Measurements from ENCODE around the gene ZNF343. TPM values are rescaled to one million over a fixed set of nuclear protein-coding genes. Genes with fewer than 3 reads are reported as not detected.

The ZNF343 gene
- total RNA-seq, 2 experiments from 2014 or later: 5.0 to 5.1 TPM

DNA sequence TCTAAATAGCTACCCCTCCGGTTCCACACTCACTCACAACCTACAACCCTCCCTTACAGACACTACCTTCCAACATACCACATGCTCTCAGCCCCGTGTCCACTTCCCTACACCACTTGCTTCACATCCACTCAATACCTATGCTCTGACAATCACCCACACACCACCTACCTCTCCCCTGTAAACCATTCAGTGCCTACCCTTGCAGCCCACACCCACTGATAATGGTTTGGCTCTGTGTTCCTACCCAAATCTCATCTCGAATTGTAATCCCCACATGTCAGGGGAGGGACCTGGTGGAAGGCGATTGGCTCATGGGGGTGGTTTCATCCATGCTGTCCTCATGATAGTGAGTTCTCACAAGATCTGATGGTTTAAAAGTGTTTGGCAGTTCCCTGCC is 9.8 kb upstream of the ZNF343 start:
- TF ChIP-seq, protein P1, sequence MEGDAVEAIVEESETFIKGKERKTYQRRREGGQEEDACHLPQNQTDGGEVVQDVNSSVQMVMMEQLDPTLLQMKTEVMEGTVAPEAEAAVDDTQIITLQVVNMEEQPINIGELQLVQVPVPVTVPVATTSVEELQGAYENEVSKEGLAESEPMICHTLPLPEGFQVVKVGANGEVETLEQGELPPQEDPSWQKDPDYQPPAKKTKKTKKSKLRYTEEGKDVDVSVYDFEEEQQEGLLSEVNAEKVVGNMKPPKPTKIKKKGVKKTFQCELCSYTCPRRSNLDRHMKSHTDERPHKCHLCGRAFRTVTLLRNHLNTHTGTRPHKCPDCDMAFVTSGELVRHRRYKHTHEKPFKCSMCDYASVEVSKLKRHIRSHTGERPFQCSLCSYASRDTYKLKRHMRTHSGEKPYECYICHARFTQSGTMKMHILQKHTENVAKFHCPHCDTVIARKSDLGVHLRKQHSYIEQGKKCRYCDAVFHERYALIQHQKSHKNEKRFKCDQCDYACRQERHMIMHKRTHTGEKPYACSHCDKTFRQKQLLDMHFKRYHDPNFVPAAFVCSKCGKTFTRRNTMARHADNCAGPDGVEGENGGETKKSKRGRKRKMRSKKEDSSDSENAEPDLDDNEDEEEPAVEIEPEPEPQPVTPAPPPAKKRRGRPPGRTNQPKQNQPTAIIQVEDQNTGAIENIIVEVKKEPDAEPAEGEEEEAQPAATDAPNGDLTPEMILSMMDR (IDR thresholded peaks at IDR 0.05): no peak
- H3K36me3 ChIP-seq (ENCODE audit: insufficient read depth, low read length): no peaks in the 10 kb centered on the region
- H3K4me3 ChIP-seq (ENCODE audit: low read length): no peak overlapping the region
- no peak for DNase-seq
- Mint-ChIP-seq H3K4me1 (ENCODE audit: low read depth) (no peaks in the 10 kb centered on the region), H3K36me3 (ENCODE audit: low read depth) (no peaks in the 10 kb centered on the region), H3K9me3 (no peaks in the 10 kb centered on the region), H3K4me3 (no peak overlapping the region), H3K27me3 (peaks cover 4% of the 10 kb centered on the region), H3K27ac (no peak overlapping the region)
- H3K4me1 ChIP-seq (ENCODE audit: insufficient read depth, low read length): peaks cover 4% of the 10 kb centered on the region
- intact Hi-C loops (cut with DNase I, micrococcal nuclease): no loop called here
- POLR2A ChIA-PET: no interaction called here
- ATAC-seq (ENCODE audit: poor library complexity): no peak
- no peaks in the 10 kb centered on the region for H3K9me3 ChIP-seq (ENCODE audit: control insufficient read depth in 1 of 2, insufficient read depth in 1 of 2, low read length in 2 of 2)
- no peaks in the 10 kb centered on the region for H3K27me3 ChIP-seq (ENCODE audit: control insufficient read depth in 1 of 2, insufficient read depth in 2 of 2, low read length in 2 of 2)
- no peak overlapping the region for H3K27ac ChIP-seq (ENCODE audit: low read depth in 1 of 2, low read length in 2 of 2)
- CTCF ChIA-PET: no interaction called here

GRCh38 chr20:2518096-2518495 is 9.4 kb upstream of the ZNF343 start:
- no peaks in the 10 kb centered on the region for H3K9me3 ChIP-seq (ENCODE audit: control insufficient read depth in 1 of 2, insufficient read depth in 1 of 2, low read length in 2 of 2)
- intact Hi-C loops (cut with DNase I, micrococcal nuclease): no loop called here
- Mint-ChIP-seq H3K36me3 (ENCODE audit: low read depth) (no peaks in the 10 kb centered on the region), H3K27me3 (peaks cover 9% of the 10 kb centered on the region), H3K9me3 (no peaks in the 10 kb centered on the region), H3K27ac (no peak overlapping the region), H3K4me3 (no peak overlapping the region), H3K4me1 (ENCODE audit: low read depth) (no peaks in the 10 kb centered on the region)
- CTCF ChIA-PET: no interaction called here
- TF ChIP-seq, protein P1 (IDR thresholded peaks at IDR 0.05): no peak
- no peaks in the 10 kb centered on the region for H3K36me3 ChIP-seq (ENCODE audit: insufficient read depth, low read length)
- POLR2A ChIA-PET: no interaction called here
- H3K4me1 ChIP-seq (ENCODE audit: insufficient read depth, low read length): peaks cover 4% of the 10 kb centered on the region
- no peak overlapping the region for H3K4me3 ChIP-seq (ENCODE audit: low read length)
- DNase-seq (no peak), ATAC-seq (ENCODE audit: poor library complexity) (no peak)
- H3K27me3 ChIP-seq (ENCODE audit: control insufficient read depth in 1 of 2, insufficient read depth in 2 of 2, low read length in 2 of 2): peaks cover 0 to 3% of the 10 kb centered on the region in 2 experiments
- no peak overlapping the region for H3K27ac ChIP-seq (ENCODE audit: low read depth in 1 of 2, low read length in 2 of 2)

DNA sequence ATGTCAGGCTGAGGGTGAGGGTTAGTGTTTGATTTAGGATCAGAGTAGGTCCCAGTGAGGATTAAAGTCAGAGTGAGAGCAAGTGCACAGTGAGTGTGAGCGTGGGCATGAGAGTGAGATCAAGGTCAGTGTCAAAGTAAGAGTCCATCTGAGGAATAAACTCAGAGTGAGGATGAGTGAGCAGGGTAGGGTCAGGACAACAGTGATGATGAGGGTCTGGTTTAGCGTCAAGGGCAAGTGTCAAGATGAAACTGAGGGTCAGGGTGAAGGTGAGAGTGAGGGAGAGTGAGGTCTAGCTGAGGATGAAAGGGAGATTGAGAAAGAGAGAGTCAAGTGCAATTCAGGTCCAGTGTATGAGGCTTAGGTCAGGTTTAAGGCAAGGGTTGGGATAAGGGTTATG is 7.7 kb upstream of the ZNF343 start:
- Mint-ChIP-seq H3K27me3 (peaks cover 19% of the 10 kb centered on the region), H3K27ac (no peak overlapping the region)

More for the DNA sequence above, 7.7 kb upstream of the ZNF343 start:
- Histone ChIP-seq H3K36me3 (ENCODE audit: insufficient read depth, low read length) (no peaks in the 10 kb centered on the region), H3K4me1 (ENCODE audit: insufficient read depth, low read length) (peaks cover under 1% of the 10 kb centered on the region), H3K4me3 (ENCODE audit: low read length) (no peak overlapping the region), H3K27me3 (ENCODE audit: control insufficient read depth in 1 of 2, insufficient read depth in 2 of 2, low read length in 2 of 2) (peaks cover 0 to 13% of the 10 kb centered on the region in 2 experiments), H3K27ac (ENCODE audit: low read depth in 1 of 2, low read length in 2 of 2) (no peak overlapping the region), H3K9me3 (ENCODE audit: control insufficient read depth in 1 of 2, insufficient read depth in 1 of 2, low read length in 2 of 2) (no peaks in the 10 kb centered on the region)
- H3K9me3 Mint-ChIP-seq: no peaks in the 10 kb centered on the region
- intact Hi-C loops (cut with DNase I, micrococcal nuclease): no loop called here
- ChIA-PET CTCF (no interaction called here), POLR2A (no interaction called here)
- DNase-seq (no peak), ATAC-seq (ENCODE audit: poor library complexity) (no peak)
- H3K4me3 Mint-ChIP-seq: no peak overlapping the region
- H3K36me3 Mint-ChIP-seq (ENCODE audit: low read depth): no peaks in the 10 kb centered on the region
- no peaks in the 10 kb centered on the region for H3K4me1 Mint-ChIP-seq (ENCODE audit: low read depth)
- TF ChIP-seq, protein P1 (IDR thresholded peaks at IDR 0.05): no peak

All from CD4-positive, alpha-beta T cell (primary cell).